Islet of Langerhans (tissue), 1 donor: ENCODE results near the gene CPSF4L.

ENCODE experiments used
- FAIRE-seq: peaks from one replicate; lab custom pipeline; 2011; peaks lifted over from hg19 to GRCh38; lab: Jason Lieb, UNC

The CPSF4L gene

DNA sequence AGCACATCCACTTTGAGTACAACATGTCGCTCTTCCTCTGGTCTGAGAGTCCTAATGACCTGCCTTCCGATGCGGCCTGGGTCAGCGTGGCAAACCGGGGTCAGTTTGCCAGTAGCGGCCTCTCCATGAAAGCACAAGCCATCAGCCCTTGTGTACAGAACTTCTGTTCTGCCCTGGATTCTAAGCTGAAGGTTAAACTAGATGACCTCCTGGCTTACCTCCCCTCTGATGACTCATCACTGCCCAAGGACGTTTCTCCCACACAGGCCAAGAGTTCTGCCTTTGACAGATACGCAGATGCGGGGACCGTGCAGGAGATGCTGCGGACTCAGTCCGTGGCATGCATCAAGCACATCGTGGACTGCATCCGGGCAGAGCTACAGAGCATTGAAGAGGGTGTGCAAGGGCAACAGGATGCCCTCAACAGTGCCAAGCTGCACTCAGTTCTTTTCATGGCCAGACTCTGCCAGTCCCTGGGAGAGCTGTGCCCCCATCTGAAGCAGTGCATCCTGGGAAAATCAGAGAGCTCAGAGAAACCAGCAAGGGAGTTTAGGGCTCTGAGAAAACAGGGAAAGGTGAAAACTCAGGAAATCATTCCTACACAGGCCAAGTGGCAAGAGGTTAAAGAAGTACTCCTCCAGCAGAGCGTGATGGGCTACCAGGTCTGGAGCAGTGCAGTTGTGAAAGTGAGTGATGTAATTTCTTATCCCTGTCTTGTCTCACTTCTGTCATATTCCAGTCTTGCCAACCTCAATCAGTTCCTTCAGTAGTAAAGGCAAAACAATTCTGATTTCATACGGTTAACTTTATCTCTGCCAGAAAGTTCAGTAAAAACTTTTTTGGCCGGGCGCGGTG lies 60.2 kb downstream of the CPSF4L start:
- no peak for FAIRE-seq

DNA sequence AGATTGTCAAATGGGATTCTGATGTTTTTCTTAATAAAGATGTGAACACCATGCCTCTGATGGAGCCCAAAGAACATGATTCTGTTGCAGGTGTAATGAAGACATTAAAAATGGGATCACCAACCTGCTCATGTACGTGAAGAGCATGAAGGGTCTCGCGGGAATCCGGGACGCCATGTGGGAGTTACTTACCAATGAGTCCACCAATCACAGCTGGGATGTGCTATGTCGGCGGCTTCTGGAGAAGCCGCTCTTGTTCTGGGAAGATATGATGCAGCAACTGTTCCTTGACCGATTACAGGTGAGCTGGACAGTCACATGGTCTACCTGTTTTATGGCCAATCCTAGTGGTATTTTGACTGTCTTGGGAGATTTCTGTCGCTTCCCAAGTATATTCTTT lies 61.2 kb downstream of the CPSF4L start:
- no peak for FAIRE-seq

DNA sequence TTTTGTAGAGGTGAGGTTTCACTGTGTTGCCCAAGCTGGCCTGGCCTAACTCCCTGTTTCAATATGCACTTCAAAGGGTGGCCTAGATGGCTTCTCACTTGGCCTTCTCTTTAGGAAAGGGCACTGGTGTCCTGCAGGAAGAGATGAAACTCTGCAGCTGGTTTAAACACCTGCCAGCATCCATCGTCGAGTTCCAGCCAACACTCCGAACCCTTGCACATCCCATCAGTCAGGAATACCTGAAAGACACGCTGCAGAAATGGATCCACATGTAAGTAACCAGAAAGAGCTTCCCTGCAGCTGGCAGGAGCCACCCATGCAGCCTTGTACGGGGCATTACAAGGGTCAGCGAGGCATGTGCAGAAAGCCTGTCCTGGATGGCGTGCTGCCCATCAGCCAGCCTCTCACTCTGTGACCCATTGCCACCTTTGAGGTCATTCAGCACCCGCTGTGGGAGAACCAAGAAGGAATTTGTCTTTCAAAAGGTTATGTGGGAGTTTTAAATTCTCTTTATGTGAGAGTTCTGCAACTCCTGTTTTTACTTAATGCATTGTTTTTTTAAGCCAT lies 61.8 kb downstream of the CPSF4L start:
- FAIRE-seq, result no peak

DNA sequence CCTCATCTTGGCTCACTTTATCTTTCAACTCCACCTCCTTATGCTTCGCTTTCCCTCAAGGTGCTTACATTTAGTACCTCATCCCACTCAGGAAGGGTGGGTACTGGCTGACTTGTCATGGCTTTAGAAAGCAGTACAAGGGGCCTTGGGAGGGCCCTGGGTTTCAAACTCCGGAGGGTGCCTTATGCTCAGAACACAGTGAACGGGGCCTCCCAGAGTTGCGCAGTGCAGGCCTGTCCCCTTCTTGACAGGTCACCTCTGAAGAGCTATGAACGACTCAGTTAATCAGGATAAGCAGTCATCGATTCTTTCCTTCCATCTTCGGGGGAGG lies 62.8 kb downstream of the CPSF4L start:
- no peak for FAIRE-seq
